Astrocyte of the spinal cord (primary cell): ENCODE measurements around the gene UBE2F.
"Not testable (repeated sequence)": the region's sequence is repeated elsewhere in the genome, so short reads cannot be mapped to it uniquely, and the experiment has no call there.

Source experiments
- DNase-seq: peaks from one replicate; pipeline ENCODE4 v3.0.0; 2011; ENCODE audit warnings: low read depth, low spot score
- H3K4me3 ChIP-seq: 2 replicates; pipeline ENCODE4 v1.5.1; 2011; ENCODE audit warnings: low read depth, mild to moderate bottlenecking, low read length, moderate library complexity
- in situ Hi-C: cut with HindIII; loops from 2 replicates; pipeline ENCODE4 v1.10.0; 2017; ENCODE audit warnings: low sequenced_read_pairs
- TF ChIP-seq, protein P1 (sequence below): IDR thresholded peaks from 2 replicates; pipeline ENCODE4 v1.5.1; 2012; ENCODE audit warnings: low read depth, mild to moderate bottlenecking, low read length, inconsistent platforms

UBE2F gene

GRCh38 chr2:237942513-237942899, 24.3 kb upstream of the UBE2F start:
- in situ Hi-C loops = no loop called here
- no peak for DNase-seq
- no peak overlapping the region for H3K4me3 ChIP-seq
- TF ChIP-seq, protein P1, sequence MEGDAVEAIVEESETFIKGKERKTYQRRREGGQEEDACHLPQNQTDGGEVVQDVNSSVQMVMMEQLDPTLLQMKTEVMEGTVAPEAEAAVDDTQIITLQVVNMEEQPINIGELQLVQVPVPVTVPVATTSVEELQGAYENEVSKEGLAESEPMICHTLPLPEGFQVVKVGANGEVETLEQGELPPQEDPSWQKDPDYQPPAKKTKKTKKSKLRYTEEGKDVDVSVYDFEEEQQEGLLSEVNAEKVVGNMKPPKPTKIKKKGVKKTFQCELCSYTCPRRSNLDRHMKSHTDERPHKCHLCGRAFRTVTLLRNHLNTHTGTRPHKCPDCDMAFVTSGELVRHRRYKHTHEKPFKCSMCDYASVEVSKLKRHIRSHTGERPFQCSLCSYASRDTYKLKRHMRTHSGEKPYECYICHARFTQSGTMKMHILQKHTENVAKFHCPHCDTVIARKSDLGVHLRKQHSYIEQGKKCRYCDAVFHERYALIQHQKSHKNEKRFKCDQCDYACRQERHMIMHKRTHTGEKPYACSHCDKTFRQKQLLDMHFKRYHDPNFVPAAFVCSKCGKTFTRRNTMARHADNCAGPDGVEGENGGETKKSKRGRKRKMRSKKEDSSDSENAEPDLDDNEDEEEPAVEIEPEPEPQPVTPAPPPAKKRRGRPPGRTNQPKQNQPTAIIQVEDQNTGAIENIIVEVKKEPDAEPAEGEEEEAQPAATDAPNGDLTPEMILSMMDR = no peak

- no peak overlapping the region for H3K4me3 ChIP-seq
- in situ Hi-C loops = no loop called here
- TF ChIP-seq, protein P1 = no peak
- no peak for DNase-seq
Measured at GRCh38 chr2:237943395-237944094, 23.3 kb upstream of the UBE2F start.

DNA sequence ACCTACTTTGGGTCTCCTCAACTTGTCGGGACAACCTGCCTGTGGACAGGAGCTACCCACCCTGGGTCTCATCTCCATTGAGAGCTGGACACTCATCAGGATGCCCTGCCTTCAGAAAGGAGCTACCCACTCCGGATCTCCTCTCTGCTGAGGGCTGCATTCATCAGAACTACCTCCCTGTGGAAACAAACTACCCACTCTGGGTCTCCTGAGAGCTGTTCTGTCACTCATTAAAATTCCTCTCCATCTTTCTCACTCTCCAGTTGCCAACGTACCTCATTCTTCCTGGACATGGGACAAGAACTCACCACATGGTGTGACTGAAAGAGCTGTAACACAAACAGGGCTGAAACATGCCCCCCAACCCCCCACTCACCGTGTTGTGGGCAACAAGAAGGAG, 22.5 kb upstream of the UBE2F start:
- TF ChIP-seq, protein P1 = no peak
- no peak for DNase-seq
- H3K4me3 ChIP-seq = no peak overlapping the region
- in situ Hi-C loops = no loop called here

GRCh38 chr2:237946423-237946822, 20.4 kb upstream of the UBE2F start:
- no peak overlapping the region for H3K4me3 ChIP-seq
- TF ChIP-seq, protein P1 = no peak
- DNase-seq = no peak

GRCh38 chr2:237951354-237951753, 15.5 kb upstream of the UBE2F start:
- H3K4me3 ChIP-seq, DNase-seq, in situ Hi-C loops: not testable (repeated sequence)

More at GRCh38 chr2:237946423-237946822, 20.4 kb upstream of the UBE2F start:
- in situ Hi-C loops = no loop called here

DNA sequence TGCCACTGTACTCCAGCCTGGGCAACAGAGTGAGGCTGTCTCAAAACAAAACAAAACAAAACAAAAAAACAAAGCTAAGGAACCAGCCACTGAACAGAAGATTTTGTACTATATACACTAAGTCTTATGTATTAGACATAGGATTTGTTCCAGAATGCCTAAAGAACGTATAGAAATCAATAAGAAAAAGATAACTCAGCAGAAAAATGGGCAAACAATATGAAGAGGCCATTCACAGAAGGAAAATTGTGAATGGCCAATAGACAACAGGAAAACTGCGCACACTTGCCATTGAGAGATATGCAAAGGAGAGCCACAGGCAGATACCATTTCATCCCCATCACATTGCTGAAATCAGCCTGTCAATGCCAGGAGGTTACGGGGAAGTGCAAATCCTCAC, 14.9 kb upstream of the UBE2F start:
- H3K4me3 ChIP-seq = no peak overlapping the region
- TF ChIP-seq, protein P1 = no peak
- in situ Hi-C loops = no loop called here
- no peak for DNase-seq

DNA sequence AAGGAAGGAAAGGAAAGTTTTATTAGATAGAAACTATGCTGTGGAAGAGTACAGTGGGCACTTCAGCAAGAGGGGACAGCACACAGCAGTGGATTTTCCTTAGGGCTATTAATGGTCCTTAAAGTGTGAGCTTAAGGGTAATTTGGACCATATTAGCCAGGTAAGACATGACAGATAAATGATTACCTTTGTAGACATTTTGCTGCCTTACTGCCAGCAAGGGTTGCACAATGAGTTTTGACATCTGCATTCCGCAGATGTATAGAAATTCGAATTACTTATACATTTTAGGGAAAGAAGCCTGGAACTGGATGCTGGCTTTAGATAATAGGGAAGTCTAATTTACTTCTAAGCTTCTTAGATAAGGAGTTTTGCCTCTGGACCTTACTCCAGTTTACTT, 14.0 kb upstream of the UBE2F start:
- DNase-seq = no peak
- no peak overlapping the region for H3K4me3 ChIP-seq
- in situ Hi-C loops = no loop called here
- TF ChIP-seq, protein P1 = no peak
